Muscle layer of colon (tissue), 2 donors: ENCODE data around the gene HSDL2.
"Not testable (repeated sequence)": the region's sequence is repeated elsewhere in the genome, so short reads cannot be mapped to it uniquely, and the experiment has no call there.

Experiments used
- H3K27ac ChIP-seq: one replicate; pipeline ENCODE4 v1.7.0; 2013; ENCODE audit warnings: low read depth, mild to moderate bottlenecking, low read length, moderate library complexity
- H3K27me3 ChIP-seq, 2 donors: one replicate each; pipeline ENCODE4 v1.7.0; 2013; ENCODE audit warnings: low read length in 2 of 2, mild to moderate bottlenecking in 2 of 2; ENCODE audit not compliant: insufficient read depth in 2 of 2, control insufficient read depth in 1 of 2
- H3K36me3 ChIP-seq: one replicate; pipeline ENCODE4 v1.7.0; 2013; ENCODE audit warnings: mild to moderate bottlenecking, low read length; ENCODE audit not compliant: insufficient read depth
- H3K4me1 ChIP-seq: one replicate; pipeline ENCODE4 v1.7.0; 2013; ENCODE audit warnings: mild to moderate bottlenecking, low read length; ENCODE audit not compliant: insufficient read depth
- H3K4me3 ChIP-seq, 2 donors: one replicate each; pipeline ENCODE4 v1.7.0; 2013; ENCODE audit warnings: low read length in 2 of 2, low read depth in 1 of 2, mild to moderate bottlenecking in 1 of 2, moderate library complexity in 1 of 2
- H3K9ac ChIP-seq: one replicate; pipeline ENCODE4 v1.7.0; 2013; ENCODE audit warnings: low read length
- H3K9me3 ChIP-seq: one replicate; pipeline ENCODE4 v1.7.0; 2013; ENCODE audit warnings: mild to moderate bottlenecking, low read length
- donor health status: abdominal sarcoma.
- donor health status: Adenocarcinoma of cecum.

The HSDL2 gene

DNA sequence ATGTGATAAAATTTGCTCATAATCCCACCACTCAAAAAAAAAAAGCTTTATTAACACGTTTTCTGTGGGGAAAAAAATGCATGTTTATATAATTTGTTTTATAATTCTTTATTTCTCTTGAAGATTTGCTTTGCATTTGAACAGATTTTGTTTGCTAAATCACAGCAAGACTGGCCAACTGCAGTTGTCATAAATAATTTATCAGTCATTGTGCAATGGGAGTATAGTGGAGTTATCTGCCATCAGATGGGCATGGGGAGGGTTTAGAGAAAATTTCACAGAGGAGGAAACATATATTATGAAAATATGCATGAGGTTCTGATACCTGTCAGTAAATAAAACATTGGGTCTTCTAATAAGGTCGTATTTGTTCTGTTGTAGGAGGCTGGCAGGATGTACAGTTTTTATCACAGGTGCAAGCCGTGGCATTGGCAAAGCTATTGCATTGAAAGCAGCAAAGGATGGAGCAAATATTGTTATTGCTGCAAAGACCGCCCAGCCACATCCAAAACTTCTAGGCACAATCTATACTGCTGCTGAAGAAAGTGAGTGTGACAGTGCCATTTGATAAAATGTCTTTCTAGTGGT is 23.8 kb downstream of the HSDL2 start:
- Histone ChIP-seq H3K4me1 (no peaks in the 10 kb centered on the region), H3K9me3 (no peaks in the 10 kb centered on the region), H3K36me3 (peaks cover 16% of the 10 kb centered on the region), H3K27ac (no peak overlapping the region), H3K9ac (no peak overlapping the region), H3K27me3 (no peaks in the 10 kb centered on the region), H3K4me3 (no peak overlapping the region)

DNA sequence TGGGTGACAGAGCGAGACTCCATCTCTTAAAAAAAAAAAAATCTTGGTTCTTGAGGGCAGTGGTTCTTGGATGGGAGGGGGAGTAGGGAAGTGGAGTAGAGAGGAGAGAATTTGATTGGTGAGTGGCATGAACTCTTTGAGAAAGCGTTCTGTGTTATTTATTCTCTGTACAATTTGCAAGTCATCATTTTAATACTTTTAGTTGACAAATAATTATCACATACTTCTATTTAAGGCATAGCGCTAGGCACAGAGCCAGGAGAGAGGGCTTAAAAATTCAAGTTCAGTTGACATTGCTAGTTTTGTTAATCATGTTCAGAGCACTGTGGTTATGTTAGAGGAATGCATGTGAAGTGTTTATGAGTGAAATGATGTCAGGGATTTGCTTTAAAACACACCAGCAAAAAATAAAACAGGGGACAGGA is 24.6 kb downstream of the HSDL2 start:
- H3K4me3 ChIP-seq = no peak overlapping the region
- peaks cover 22% of the 10 kb centered on the region for H3K36me3 ChIP-seq
- no peaks in the 10 kb centered on the region for H3K9me3 ChIP-seq
- no peaks in the 10 kb centered on the region for H3K4me1 ChIP-seq
- no peak overlapping the region for H3K27ac ChIP-seq
- no peak overlapping the region for H3K9ac ChIP-seq
- no peaks in the 10 kb centered on the region for H3K27me3 ChIP-seq

DNA sequence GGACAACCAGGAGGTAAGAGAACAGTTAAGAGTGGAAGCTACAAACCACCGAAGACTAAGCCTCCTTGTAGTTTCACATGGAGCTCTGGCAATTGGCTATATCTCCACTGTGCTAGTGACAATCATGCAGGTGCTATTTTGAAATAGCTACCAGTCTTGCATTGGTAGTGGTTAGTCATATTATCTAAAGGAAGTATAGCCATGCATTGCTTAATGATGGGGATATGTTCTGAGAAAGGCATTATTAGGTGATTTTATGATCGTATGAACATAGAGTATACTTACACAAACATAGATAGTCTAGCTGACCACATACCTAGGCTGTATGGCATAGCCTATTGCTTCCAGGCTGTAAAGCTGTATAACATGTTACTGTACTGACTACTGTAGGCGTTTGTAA is 28.4 kb downstream of the HSDL2 start:
- Histone ChIP-seq H3K9ac (no peak overlapping the region), H3K27ac (no peak overlapping the region), H3K4me3 (no peak overlapping the region), H3K4me1 (no peaks in the 10 kb centered on the region), H3K9me3 (no peaks in the 10 kb centered on the region), H3K27me3 (no peaks in the 10 kb centered on the region), H3K36me3 (peaks cover 29% of the 10 kb centered on the region)

DNA sequence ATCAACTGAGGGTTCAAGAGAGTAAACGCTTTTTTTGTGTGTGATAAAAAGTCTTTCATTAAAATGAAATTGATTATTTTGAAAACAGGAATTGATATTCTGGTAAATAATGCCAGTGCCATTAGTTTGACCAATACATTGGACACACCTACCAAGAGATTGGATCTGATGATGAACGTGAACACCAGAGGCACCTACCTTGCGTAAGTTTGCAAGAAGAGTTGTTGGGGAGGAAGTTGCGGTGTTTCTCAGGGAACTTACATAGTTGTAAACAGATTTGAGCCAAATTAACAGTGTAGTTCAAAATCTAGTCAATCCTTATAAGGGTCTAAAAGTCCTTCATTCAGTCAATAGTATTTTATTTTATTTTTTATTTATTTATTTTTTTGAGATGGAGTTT is 28.9 kb downstream of the HSDL2 start:
- H3K27me3 ChIP-seq = no peaks in the 10 kb centered on the region
- H3K4me3 ChIP-seq = no peak overlapping the region
- H3K36me3 ChIP-seq = peaks cover 29% of the 10 kb centered on the region
- no peak overlapping the region for H3K27ac ChIP-seq
- H3K9ac ChIP-seq = no peak overlapping the region
- no peaks in the 10 kb centered on the region for H3K4me1 ChIP-seq
- H3K9me3 ChIP-seq = no peaks in the 10 kb centered on the region

DNA sequence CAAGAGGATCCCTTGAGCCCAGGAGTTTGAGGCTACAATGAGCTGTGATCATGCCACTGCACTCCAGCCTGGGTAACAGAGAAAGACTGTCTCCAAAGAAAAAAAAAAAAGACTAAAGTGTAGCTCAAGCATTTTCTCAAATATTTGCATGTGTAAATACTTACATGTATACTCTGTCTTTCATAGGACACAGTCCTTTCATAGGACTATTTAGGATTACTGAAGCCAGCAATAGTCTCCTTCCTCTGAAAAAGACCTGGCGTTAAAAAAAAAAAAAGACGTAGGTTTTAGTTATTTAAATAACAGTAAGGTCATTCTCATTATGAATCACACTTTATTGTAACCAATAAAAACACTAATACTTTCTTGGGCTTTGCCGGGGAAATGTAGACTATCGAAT is 29.9 kb downstream of the HSDL2 start:
- H3K36me3 ChIP-seq = peaks cover 29% of the 10 kb centered on the region
- H3K4me3 ChIP-seq = no peak overlapping the region
- H3K27me3 ChIP-seq = no peaks in the 10 kb centered on the region
- H3K9me3 ChIP-seq = no peaks in the 10 kb centered on the region
- H3K27ac ChIP-seq = no peak overlapping the region
- no peaks in the 10 kb centered on the region for H3K4me1 ChIP-seq
- no peak overlapping the region for H3K9ac ChIP-seq

DNA sequence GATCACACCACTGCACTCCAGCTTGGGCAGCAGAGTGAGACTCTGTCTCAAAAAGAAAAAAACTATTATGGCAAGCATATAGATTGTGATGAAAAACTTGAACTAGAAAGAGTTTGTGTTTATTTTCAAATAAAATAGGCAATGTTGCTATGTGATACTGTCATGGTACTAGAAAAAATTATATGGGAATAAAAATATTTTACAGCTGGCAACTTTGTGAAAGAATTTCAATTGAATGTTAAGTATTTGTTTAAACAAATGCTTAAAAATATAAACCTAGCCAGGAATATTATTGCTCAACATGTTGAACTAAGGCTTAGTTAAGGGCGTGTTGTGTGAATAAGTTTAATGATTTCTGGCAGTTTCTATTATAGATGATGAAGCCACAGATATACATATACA is 31.7 kb downstream of the HSDL2 start:
- H3K27me3 ChIP-seq = no peaks in the 10 kb centered on the region
- H3K36me3 ChIP-seq = peaks cover 31% of the 10 kb centered on the region
- no peaks in the 10 kb centered on the region for H3K9me3 ChIP-seq
- H3K4me1 ChIP-seq = no peaks in the 10 kb centered on the region
- no peak overlapping the region for H3K9ac ChIP-seq
- H3K27ac ChIP-seq = no peak overlapping the region
- no peak overlapping the region for H3K4me3 ChIP-seq

DNA sequence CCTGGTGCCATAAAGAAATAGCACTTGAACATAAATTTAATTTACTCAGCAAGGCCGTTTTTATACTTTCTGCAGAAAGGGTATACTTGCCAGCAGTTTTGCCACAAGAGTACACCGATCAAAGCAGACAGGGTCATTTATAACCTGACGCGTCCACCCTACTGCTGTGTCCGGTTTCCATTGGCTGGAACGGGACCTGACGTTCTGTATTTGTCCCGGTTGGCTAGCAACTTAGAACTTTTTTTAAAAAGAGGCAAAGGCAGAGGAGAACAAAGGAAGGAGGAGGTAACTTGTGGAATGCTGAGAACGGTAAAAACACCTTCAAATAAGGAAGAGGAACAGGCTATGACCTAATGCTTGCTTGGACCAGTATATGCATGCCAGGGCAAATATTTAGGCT is 33.8 kb downstream of the HSDL2 start:
- H3K4me1 ChIP-seq, H3K27ac ChIP-seq, H3K9me3 ChIP-seq, H3K27me3 ChIP-seq, H3K4me3 ChIP-seq, H3K9ac ChIP-seq: not testable (repeated sequence)
- H3K36me3 ChIP-seq = peaks cover 17% of the 10 kb centered on the region

DNA sequence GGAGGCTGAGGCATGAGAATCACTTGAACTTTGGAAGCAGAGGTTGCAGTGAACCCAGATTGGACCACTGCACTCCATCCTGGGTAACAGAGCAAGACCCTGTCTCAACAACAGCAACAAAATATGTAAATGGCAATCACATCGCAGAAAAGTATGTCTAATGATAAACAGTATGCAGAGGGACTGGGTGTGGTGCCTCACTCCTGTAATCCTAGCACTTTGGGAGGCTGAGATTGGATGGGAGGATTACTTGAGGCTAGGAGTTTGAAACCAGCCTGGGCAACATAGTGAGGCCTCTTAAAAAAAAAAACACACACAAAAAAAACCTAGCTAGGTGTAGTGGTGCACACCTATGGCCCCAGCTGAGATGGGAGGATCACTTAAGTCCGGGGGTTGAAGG is 40.3 kb downstream of the HSDL2 start:
- Histone ChIP-seq H3K9ac (no peak overlapping the region), H3K4me1 (no peaks in the 10 kb centered on the region), H3K27ac (no peak overlapping the region), H3K36me3 (peaks cover 25% of the 10 kb centered on the region), H3K4me3 (no peak overlapping the region), H3K27me3 (no peaks in the 10 kb centered on the region), H3K9me3 (no peaks in the 10 kb centered on the region)

DNA sequence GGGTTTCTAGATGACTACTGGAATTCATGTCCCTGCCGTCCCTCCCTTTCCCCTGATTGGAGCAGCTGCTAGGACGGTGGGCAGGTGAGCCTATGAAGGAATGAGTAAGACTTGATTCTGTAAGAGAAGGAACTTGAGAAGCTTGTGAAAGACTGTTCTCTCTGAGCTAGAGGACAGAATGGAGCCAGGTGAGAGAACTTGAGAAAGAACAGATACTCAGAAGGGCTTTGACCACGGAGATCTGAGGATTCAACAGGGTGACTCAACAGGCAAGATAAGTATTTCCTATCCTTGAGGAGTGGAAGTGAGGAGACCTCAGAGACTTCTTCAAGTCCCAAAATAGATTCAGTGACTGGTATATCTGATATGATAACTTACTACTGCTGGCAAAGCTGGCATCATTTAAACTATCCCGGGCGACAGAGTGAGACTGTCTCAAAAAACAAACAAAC is 41.9 kb downstream of the HSDL2 start:
- Histone ChIP-seq H3K27ac (no peak overlapping the region), H3K27me3 (no peaks in the 10 kb centered on the region), H3K4me3 (no peak overlapping the region), H3K36me3 (peaks cover 21% of the 10 kb centered on the region), H3K9me3 (no peaks in the 10 kb centered on the region), H3K4me1 (no peaks in the 10 kb centered on the region), H3K9ac (no peak overlapping the region)

DNA sequence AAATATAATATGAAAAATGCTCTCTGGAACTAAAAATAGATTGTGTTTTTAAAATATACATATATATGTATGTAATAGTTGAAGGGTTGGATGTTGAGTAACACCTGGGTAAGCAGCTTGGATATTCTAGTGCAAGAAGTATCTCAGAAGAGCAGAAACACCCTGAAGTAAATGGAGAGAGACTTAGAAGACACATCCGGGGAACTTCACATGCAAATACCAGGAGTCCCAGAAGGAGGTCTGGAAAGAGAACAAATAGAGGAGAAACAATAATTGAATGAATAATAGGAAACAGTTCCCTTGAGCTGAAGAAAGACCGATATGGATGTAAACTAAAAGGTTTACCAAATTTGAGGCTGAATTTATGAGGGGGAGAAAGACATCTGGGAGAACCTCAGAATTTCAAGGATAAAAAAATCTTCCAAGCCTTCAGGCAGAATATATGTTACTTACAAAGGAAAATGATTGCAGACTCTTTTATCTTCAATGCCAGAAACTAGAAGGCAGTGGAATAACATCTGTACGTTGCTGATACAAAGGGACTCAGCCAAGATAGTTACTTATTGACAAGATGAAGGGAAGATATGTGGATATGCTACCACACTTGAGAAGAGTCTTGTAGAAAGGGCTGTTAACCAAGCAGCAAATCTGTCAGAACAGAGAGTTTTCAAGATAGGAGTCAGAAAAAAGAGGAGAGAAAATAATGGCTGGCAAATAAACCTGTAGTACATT is 42.7 kb downstream of the HSDL2 start:
- H3K4me3 ChIP-seq = no peak overlapping the region
- H3K27ac ChIP-seq = no peak overlapping the region
- peaks cover 20% of the 10 kb centered on the region for H3K36me3 ChIP-seq
- H3K9ac ChIP-seq = no peak overlapping the region
- no peaks in the 10 kb centered on the region for H3K4me1 ChIP-seq
- H3K9me3 ChIP-seq = no peaks in the 10 kb centered on the region
- no peaks in the 10 kb centered on the region for H3K27me3 ChIP-seq

DNA sequence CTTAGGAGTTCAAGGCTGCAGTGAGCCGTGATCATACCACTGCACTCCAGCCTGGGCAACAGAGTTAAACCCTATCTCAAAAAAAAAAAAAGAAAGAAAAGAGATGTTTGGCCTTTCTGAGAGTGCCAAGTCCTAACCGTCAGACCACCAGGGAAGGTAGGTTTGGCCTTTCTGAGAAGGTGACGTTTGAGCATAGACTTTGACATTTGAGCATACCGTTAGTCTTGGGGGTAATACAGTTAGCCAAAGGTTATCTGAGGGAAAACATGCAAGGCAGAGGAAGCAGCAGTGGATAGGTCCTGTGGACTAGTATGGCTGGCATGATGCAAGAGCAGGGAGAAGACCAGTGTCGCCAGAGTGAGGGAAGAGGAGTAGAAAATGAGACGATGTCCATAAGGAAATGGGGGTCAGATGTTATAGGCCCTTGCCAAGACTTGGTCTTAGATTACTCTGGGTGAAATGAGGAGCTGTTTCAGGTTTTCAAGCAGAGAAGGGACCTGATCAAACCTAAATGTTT is 50.2 kb downstream of the HSDL2 start:
- no peaks in the 10 kb centered on the region for H3K27me3 ChIP-seq
- H3K27ac ChIP-seq = no peak overlapping the region
- no peaks in the 10 kb centered on the region for H3K9me3 ChIP-seq
- H3K4me3 ChIP-seq = no peak overlapping the region
- no peak overlapping the region for H3K9ac ChIP-seq
- H3K36me3 ChIP-seq = no peaks in the 10 kb centered on the region
- no peaks in the 10 kb centered on the region for H3K4me1 ChIP-seq
